Spleen (tissue), 11 donors: ENCODE results near the gene TANC1. TPM values are rescaled to one million over a fixed set of nuclear protein-coding genes. Genes with fewer than 3 reads are reported as not detected.

ENCODE experiments used
- DNase-seq: peaks from one replicate; pipeline ENCODE4 v3.0.0-alpha.2; 2020
- H3K27ac ChIP-seq, 8 donors: fragments of 200-600 bp; sonication (generic) in 7 of 8; 1 replicate in 4 of 8; 2 replicates in 4 of 8; pipeline versions ENCODE4 v1.5.0 to v1.8.0; 2016 to 2021; ENCODE audit warnings: inconsistent platforms in 4 of 8, mild to moderate bottlenecking in 4 of 8, moderate library complexity in 1 of 8
- H3K27me3 ChIP-seq, 7 donors: fragments of 200-600 bp; sonication (generic) in 6 of 7; replicated peaks in 1 of 7; 1 replicate in 4 of 7; 2 replicates in 3 of 7; pipeline versions ENCODE4 v1.5.0 to v1.8.0; 2016 to 2021; ENCODE audit warnings: inconsistent platforms in 3 of 7, mild to moderate bottlenecking in 1 of 7
- H3K36me3 ChIP-seq, 6 donors: fragments of 200-600 bp; sonication (generic) in 5 of 6; 1 replicate in 4 of 6; 2 replicates in 2 of 6; pipeline versions ENCODE4 v1.5.0 to v1.8.0; 2016 to 2021; ENCODE audit warnings: inconsistent platforms in 2 of 6
- H3K4me1 ChIP-seq, 6 donors: fragments of 200-600 bp; sonication (generic) in 5 of 6; 1 replicate in 3 of 6; 2 replicates in 3 of 6; pipeline versions ENCODE4 v1.5.0 to v1.8.0; 2016 to 2021; ENCODE audit warnings: inconsistent platforms in 3 of 6
- H3K4me3 ChIP-seq, 8 donors: fragments of 200-600 bp; sonication (generic) in 7 of 8; 1 replicate in 4 of 8; 2 replicates in 4 of 8; pipeline versions ENCODE4 v1.5.0 to v1.8.0; 2016 to 2021; ENCODE audit warnings: inconsistent platforms in 4 of 8, mild to moderate bottlenecking in 4 of 8, moderate library complexity in 2 of 8
- H3K9me3 ChIP-seq, 8 donors: fragments of 200-600 bp; sonication (generic) in 7 of 8; 1 replicate in 4 of 8; 2 replicates in 4 of 8; pipeline versions ENCODE4 v1.5.0 to v1.8.0; 2016 to 2021; ENCODE audit warnings: inconsistent platforms in 4 of 8
- CTCF ChIP-seq, 11 experiments: fragments of 200-600 bp in 7 of 11; fragments of 450-650 bp in 4 of 11; sonication (generic) in 4 of 11; IDR thresholded peaks in 8 of 11; conservative IDR thresholded peaks in 3 of 11; 1 replicate in 7 of 11; 2 replicates in 4 of 11; pipeline versions ENCODE4 v1.4.0 to v1.8.0; 2016 to 2021; ENCODE audit warnings: antibody characterized with exemption in 11 of 11, inconsistent platforms in 4 of 11, mild to moderate bottlenecking in 1 of 11
- POLR2A ChIP-seq, 3 donors: fragments of 450-650 bp; IDR thresholded peaks; one replicate each; pipeline ENCODE4 v1.5.1; 2017; ENCODE audit warnings: antibody characterized with exemption in 3 of 3, mild to moderate bottlenecking in 1 of 3
- POLR2AphosphoS5 ChIP-seq, 3 donors: sonication (generic); formaldehyde crosslinking; IDR thresholded peaks; one replicate each; pipeline ENCODE4 v1.5.1; 2017; ENCODE audit warnings: antibody characterized with exemption in 3 of 3
- WGBS, 5 donors: extraction: QIAGEN DNeasy Blood & Tissue Kit in 3 of 5; methylation state at CpG; one replicate each; pipeline versions ENCODE4 v1.1.5 to v1.1.7; 2013 to 2018; 5-methylcytosine and 5-hydroxymethylcytosine counted together
- intact Hi-C: fragments of 100-400 bp; cut with DNase I; formaldehyde crosslinking; loops from one replicate; pipeline ENCODE4 v1.15.0; 2023; ENCODE audit warnings: low total_unique reads
- polyA plus RNA-seq, 3 donors: library from polyadenylated mRNA; stranded (reverse); fragments of 200-250 nt; gene quantifications; one replicate each; pipeline ENCODE4 v1.2.1, GENCODE V29; 2013
- total RNA-seq, 7 donors: library from RNA; depleted of rRNA in 3 of 7; stranded (reverse); fragments of >200 nt in 3 of 7; fragmentation: NEBNext Ultra II Directional in 4 of 7; extraction: Animal tissue kit (Norgen Biotek cat#: 25700) in 4 of 7; gene quantifications; one replicate each; pipeline versions ENCODE4 v1.1.0 to v1.2.1, GENCODE V29; 2016 to 2021
- donor health status: healthy with polysubstance abuse.
- donor health status: DM: no; HTN: no; CAD: no; lungs with moderate emphysema.
- donor health status: DM: no; HTN: no; CAD: no.
- donor health status: Bipolar disorder and iron deficiency.
- donor health status: healthy.
- donor health status: DM: no; HTN: no; CAD: no.
- donor health status: DM: yes; HTN: yes; CAD: no.

Gene TANC1
- total and polyA plus RNA-seq, 10 donors = 3.1 to 28.2 (median 21.7) TPM

- Histone ChIP-seq H3K27me3 (no peaks in the 10 kb centered on the region), H3K27ac (no peak overlapping the region), H3K4me1 (peaks cover 0 to 10% (median 0%) of the 10 kb centered on the region in 6 donors), H3K9me3 (no peaks in the 10 kb centered on the region), H3K4me3 (no peak overlapping the region), H3K36me3 (no peaks in the 10 kb centered on the region)
- DNase-seq = no peak
- intact Hi-C loops = no loop called here
- WGBS, 5 donors = 73 to 88% (median 77%) methylated on average over 1 of the region's 1 CpG
- TF ChIP-seq POLR2A (IDR thresholded peaks at IDR 0.05) (no peak), CTCF (IDR thresholded peaks at IDR 0.05 in 8 of 11, conservative IDR thresholded peaks at IDR 0.05 in 3 of 11) (no peak), POLR2AphosphoS5 (IDR thresholded peaks at IDR 0.05) (no peak)
Observed at GRCh38 chr2:159075727-159076126, 107.3 kb downstream of the TANC1 start.

DNA sequence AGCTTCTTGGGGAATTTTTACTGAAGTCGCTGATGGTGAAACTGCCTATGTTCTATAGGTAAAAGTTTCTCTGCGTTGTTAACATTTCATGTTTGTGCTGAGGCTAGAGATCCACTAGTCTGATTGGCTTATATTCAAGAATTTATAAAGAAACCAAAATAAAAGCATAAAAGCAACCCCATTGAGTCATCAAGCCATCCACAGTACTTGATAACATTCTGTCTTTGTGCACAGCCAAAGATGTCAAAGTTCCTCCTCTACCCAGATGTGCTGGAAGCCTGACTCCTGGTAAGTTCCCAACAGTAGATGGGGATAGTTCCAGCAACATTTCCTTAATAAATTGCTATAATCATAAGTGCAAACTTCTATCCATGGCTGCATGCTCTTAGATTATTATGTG is 107.8 kb downstream of the TANC1 start:
- DNase-seq = no peak
- 83 to 91% (median 86%) methylated on average over 2 of the region's 2 CpGs for WGBS, 5 donors
- no peaks in the 10 kb centered on the region for H3K36me3 ChIP-seq
- no peaks in the 10 kb centered on the region for H3K9me3 ChIP-seq
- H3K4me1 ChIP-seq = peaks cover 0 to 10% (median 0%) of the 10 kb centered on the region in 6 donors
- TF ChIP-seq CTCF (IDR thresholded peaks at IDR 0.05 in 8 of 11, conservative IDR thresholded peaks at IDR 0.05 in 3 of 11) = no peak
- TF ChIP-seq POLR2A (IDR thresholded peaks at IDR 0.05) = no peak
- TF ChIP-seq POLR2AphosphoS5 (IDR thresholded peaks at IDR 0.05) = peak in 1 of 3 donors; percentile 7
- H3K27me3 ChIP-seq = no peaks in the 10 kb centered on the region
- intact Hi-C loops = no loop called here
- no peak overlapping the region for H3K4me3 ChIP-seq
- no peak overlapping the region for H3K27ac ChIP-seq

DNA sequence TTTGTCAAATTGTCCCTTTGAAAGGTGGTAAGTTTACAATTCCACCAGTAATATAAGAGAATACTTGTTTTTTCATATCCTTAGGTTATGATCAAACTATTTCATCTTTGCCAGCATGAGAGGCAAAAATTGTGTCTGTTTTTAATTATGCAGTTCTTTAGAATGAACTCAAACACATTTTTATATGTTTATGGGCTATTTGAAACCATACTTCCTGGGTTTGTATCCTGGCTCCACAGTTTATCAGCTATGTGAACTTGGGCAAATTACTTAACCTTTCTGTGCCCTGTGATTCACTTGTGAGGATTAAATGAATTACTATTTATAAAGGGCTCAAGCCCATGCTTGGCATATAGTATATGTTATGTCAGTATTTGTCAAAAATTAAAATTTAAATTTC is 109.4 kb downstream of the TANC1 start:
- Histone ChIP-seq H3K36me3 (no peaks in the 10 kb centered on the region), H3K27me3 (no peaks in the 10 kb centered on the region), H3K4me3 (no peak overlapping the region), H3K4me1 (peaks cover 0 to 6% (median 0%) of the 10 kb centered on the region in 6 donors), H3K9me3 (no peaks in the 10 kb centered on the region), H3K27ac (no peak overlapping the region)
- no peak for TF ChIP-seq POLR2AphosphoS5 (IDR thresholded peaks at IDR 0.05)
- no peak for TF ChIP-seq POLR2A (IDR thresholded peaks at IDR 0.05)
- no peak for TF ChIP-seq CTCF (IDR thresholded peaks at IDR 0.05 in 8 of 11, conservative IDR thresholded peaks at IDR 0.05 in 3 of 11)
- intact Hi-C loops = no loop called here
- no peak for DNase-seq

DNA sequence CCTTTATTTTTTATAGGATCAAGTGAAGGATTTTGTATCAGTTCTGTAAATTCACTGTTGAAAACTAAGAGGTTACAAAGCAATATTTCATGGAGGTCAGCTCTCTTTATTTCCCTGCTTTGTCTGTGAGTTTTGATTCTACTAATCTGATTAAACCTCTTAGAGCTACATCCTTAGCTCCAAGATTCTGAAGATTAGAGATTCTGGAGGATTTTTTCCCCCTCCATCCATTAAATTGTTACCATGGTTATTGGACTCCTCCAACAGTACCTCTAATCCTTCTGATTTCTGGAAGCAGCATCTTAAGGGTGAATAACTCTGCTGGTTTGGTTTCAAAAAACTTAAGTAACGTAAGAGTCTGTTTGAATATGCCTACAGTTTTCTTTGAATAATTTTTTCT is 110.0 kb downstream of the TANC1 start:
- no peak for DNase-seq
- no peaks in the 10 kb centered on the region for H3K9me3 ChIP-seq
- peaks cover 0 to 3% (median 0%) of the 10 kb centered on the region in 6 donors for H3K4me1 ChIP-seq
- TF ChIP-seq CTCF (IDR thresholded peaks at IDR 0.05 in 8 of 11, conservative IDR thresholded peaks at IDR 0.05 in 3 of 11) = no peak
- TF ChIP-seq POLR2AphosphoS5 (IDR thresholded peaks at IDR 0.05) = no peak
- TF ChIP-seq POLR2A (IDR thresholded peaks at IDR 0.05) = no peak
- no peak overlapping the region for H3K4me3 ChIP-seq
- intact Hi-C loops = no loop called here
- no peaks in the 10 kb centered on the region for H3K36me3 ChIP-seq
- no peaks in the 10 kb centered on the region for H3K27me3 ChIP-seq
- H3K27ac ChIP-seq = no peak overlapping the region
- WGBS, 5 donors = 82 to 95% (median 92%) methylated on average over 1 of the region's 1 CpG
